Esophagus squamous epithelium (tissue), 4 donors: ENCODE results near the gene MAML3.

Experiments
- POLR2A ChIP-seq, 4 donors: fragments of 450-650 bp; IDR thresholded peaks; one replicate each; pipeline ENCODE4 v1.6.1; 2017; ENCODE audit warnings: antibody characterized with exemption in 4 of 4, mild to moderate bottlenecking in 4 of 4, moderate library complexity in 3 of 4
- TF ChIP-seq, protein P1 (sequence below), 6 experiments: fragments of 450-650 bp in 4 of 6; fragments of 200-600 bp in 2 of 6; sonication (generic) in 2 of 6; IDR thresholded peaks; one replicate each; pipeline ENCODE4 v1.5.1; 2016 to 2019; ENCODE audit warnings: antibody characterized with exemption in 6 of 6, mild to moderate bottlenecking in 4 of 6, moderate library complexity in 4 of 6

DNA sequence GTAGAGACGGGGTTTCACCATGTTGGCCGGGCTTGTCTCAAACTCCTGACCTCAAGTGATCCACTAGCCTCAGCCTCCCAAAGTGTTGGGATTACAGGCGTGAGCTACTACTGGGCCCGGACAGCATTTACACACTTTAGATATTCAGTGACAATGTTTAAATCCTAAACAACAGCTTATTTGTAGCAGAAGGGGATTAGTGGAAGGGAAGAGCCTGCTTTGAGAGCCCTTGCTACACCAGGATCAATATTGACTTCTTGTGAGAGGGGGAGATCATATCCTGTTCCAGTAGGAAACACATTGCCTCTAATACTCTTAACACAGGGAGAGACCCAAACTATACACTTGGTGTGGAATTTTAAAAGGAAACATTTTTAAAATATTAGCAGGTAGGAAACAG lies 481.3 kb downstream of the MAML3 start:
- TF ChIP-seq, protein P1, sequence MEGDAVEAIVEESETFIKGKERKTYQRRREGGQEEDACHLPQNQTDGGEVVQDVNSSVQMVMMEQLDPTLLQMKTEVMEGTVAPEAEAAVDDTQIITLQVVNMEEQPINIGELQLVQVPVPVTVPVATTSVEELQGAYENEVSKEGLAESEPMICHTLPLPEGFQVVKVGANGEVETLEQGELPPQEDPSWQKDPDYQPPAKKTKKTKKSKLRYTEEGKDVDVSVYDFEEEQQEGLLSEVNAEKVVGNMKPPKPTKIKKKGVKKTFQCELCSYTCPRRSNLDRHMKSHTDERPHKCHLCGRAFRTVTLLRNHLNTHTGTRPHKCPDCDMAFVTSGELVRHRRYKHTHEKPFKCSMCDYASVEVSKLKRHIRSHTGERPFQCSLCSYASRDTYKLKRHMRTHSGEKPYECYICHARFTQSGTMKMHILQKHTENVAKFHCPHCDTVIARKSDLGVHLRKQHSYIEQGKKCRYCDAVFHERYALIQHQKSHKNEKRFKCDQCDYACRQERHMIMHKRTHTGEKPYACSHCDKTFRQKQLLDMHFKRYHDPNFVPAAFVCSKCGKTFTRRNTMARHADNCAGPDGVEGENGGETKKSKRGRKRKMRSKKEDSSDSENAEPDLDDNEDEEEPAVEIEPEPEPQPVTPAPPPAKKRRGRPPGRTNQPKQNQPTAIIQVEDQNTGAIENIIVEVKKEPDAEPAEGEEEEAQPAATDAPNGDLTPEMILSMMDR (IDR thresholded peaks at IDR 0.05), result no peak
- no peak for TF ChIP-seq POLR2A (IDR thresholded peaks at IDR 0.05)
